Esophagus squamous epithelium (tissue), 5 donors: ENCODE measurements around the gene DOCK2. TPM values are rescaled to one million over a fixed set of nuclear protein-coding genes. Genes with fewer than 3 reads are reported as not detected.
"Not testable (repeated sequence)": the region's sequence is repeated elsewhere in the genome, so short reads cannot be mapped to it uniquely, and the experiment has no call there.

Experiments
- DNase-seq: peaks from one replicate; lab custom pipeline; 2025; lab: John Stamatoyannopoulos, UW
- H3K27ac ChIP-seq, 4 donors: fragments of 200-600 bp; sonication (generic); one replicate each; pipeline ENCODE4 v1.5.1; 2016 to 2019; ENCODE audit warnings: mild to moderate bottlenecking in 1 of 4
- H3K27me3 ChIP-seq, 4 donors: fragments of 200-600 bp; sonication (generic); 1 replicate in 3 of 4; 2 replicates in 1 of 4; pipeline versions ENCODE4 v1.5.1 to v1.6.0; 2017 to 2021; ENCODE audit warnings: antibody characterized with exemption in 1 of 4
- H3K36me3 ChIP-seq, 3 donors: fragments of 200-600 bp; sonication (generic); one replicate each; pipeline ENCODE4 v1.5.1; 2016 to 2019
- H3K4me1 ChIP-seq, 3 donors: fragments of 200-600 bp; sonication (generic); one replicate each; pipeline ENCODE4 v1.5.1; 2017 to 2019
- H3K4me3 ChIP-seq, 4 donors: fragments of 200-600 bp; sonication (generic); 1 replicate in 3 of 4; 2 replicates in 1 of 4; pipeline ENCODE4 v1.5.1; 2016 to 2019; ENCODE audit warnings: mild to moderate bottlenecking in 2 of 4, moderate library complexity in 1 of 4
- H3K9me3 ChIP-seq, 3 donors: fragments of 200-600 bp; sonication (generic); one replicate each; pipeline ENCODE4 v1.5.1; 2016 to 2019
- POLR2A ChIP-seq, 4 donors: fragments of 450-650 bp; IDR thresholded peaks; one replicate each; pipeline ENCODE4 v1.6.1; 2017; ENCODE audit warnings: antibody characterized with exemption in 4 of 4, mild to moderate bottlenecking in 4 of 4, moderate library complexity in 3 of 4
- WGBS, 2 donors: methylation state at CpG; one replicate each; pipeline ENCODE4 v1.1.5; 2018; 5-methylcytosine and 5-hydroxymethylcytosine counted together
- intact Hi-C: fragments of 100-400 bp; cut with DNase I; formaldehyde crosslinking; loops from one replicate; pipeline ENCODE4 v1.15.0; 2022
- total RNA-seq, 4 donors: library from RNA; depleted of rRNA; stranded (reverse); fragments of >200 nt; gene quantifications; one replicate each; pipeline ENCODE4 v1.1.0, GENCODE V29; 2016
- TF ChIP-seq, protein P1 (sequence below), 6 experiments: fragments of 450-650 bp in 4 of 6; fragments of 200-600 bp in 2 of 6; sonication (generic) in 2 of 6; IDR thresholded peaks; one replicate each; pipeline ENCODE4 v1.5.1; 2016 to 2019; ENCODE audit warnings: antibody characterized with exemption in 6 of 6, mild to moderate bottlenecking in 4 of 6, moderate library complexity in 4 of 6
- donor health status: DM: yes; HTN: yes; CAD: no.

The DOCK2 gene
- total RNA-seq, 4 donors from 2014 or later, result 4.1 to 14.5 (median 10.0) TPM

DNA sequence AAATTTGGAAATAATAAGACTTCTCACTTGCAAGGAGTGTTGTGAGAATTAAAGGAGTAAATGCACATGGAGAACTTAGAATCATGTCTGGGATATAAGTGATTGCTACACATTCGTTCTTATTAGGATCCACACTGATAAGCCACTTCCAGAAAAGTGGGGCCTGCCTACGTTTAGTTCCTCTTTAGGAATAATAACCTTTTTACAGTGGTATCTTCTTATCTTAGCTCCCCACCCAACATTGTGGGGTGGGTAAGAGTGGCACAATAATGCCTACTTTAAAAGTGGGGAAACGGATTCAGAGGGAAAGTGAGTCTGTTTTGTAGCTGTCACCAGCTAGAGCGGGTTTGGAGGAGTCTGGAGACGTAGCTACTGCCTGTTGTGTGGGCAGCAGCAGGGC, 16.0 kb downstream of the DOCK2 start:
- WGBS, 2 donors, result 73 to 84% methylated on average over 4 of the region's 5 CpGs
- Histone ChIP-seq H3K9me3 (no peaks in the 10 kb centered on the region), H3K4me1 (peaks cover 0 to 28% (median 13%) of the 10 kb centered on the region in 3 donors), H3K27ac (no peak overlapping the region), H3K36me3 (no peaks in the 10 kb centered on the region), H3K4me3 (no peak overlapping the region), H3K27me3 (peaks cover 0 to 7% (median 0%) of the 10 kb centered on the region in 4 donors)
- intact Hi-C loops, result no loop called here
- no peak for DNase-seq
- TF ChIP-seq POLR2A (IDR thresholded peaks at IDR 0.05), result no peak
- TF ChIP-seq, protein P1, sequence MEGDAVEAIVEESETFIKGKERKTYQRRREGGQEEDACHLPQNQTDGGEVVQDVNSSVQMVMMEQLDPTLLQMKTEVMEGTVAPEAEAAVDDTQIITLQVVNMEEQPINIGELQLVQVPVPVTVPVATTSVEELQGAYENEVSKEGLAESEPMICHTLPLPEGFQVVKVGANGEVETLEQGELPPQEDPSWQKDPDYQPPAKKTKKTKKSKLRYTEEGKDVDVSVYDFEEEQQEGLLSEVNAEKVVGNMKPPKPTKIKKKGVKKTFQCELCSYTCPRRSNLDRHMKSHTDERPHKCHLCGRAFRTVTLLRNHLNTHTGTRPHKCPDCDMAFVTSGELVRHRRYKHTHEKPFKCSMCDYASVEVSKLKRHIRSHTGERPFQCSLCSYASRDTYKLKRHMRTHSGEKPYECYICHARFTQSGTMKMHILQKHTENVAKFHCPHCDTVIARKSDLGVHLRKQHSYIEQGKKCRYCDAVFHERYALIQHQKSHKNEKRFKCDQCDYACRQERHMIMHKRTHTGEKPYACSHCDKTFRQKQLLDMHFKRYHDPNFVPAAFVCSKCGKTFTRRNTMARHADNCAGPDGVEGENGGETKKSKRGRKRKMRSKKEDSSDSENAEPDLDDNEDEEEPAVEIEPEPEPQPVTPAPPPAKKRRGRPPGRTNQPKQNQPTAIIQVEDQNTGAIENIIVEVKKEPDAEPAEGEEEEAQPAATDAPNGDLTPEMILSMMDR (IDR thresholded peaks at IDR 0.05), result no peak

DNA sequence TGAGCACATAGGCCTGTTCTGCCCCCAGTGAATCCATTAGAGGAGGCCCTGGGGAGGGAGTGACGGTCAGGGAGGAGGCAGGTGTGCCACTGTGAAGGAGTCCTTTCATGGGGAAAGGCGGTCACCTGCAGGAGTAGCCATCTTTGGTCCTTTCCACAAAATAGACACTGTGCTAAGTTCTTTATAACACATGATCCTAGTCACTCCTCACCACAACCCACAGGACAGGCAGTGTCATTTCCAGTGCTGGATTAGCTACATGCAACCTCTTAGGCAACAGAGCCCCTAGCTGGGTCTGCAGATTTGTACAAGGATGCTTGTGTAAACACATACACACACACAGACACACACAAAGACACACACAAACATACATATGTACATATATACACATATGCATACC, 18.3 kb downstream of the DOCK2 start:
- TF ChIP-seq POLR2A (IDR thresholded peaks at IDR 0.05), result no peak
- TF ChIP-seq, protein P1 (IDR thresholded peaks at IDR 0.05), result no peak
- Histone ChIP-seq H3K27ac (no peak overlapping the region), H3K9me3 (no peaks in the 10 kb centered on the region), H3K4me1 (peaks cover 0 to 21% (median 13%) of the 10 kb centered on the region in 3 donors), H3K36me3 (no peaks in the 10 kb centered on the region), H3K27me3 (no peaks in the 10 kb centered on the region), H3K4me3 (no peak overlapping the region)
- intact Hi-C loops, result no loop called here
- 87 to 100% methylated on average over 1 to 2 of the region's 2 CpGs for WGBS, 2 donors
- no peak for DNase-seq

DNA sequence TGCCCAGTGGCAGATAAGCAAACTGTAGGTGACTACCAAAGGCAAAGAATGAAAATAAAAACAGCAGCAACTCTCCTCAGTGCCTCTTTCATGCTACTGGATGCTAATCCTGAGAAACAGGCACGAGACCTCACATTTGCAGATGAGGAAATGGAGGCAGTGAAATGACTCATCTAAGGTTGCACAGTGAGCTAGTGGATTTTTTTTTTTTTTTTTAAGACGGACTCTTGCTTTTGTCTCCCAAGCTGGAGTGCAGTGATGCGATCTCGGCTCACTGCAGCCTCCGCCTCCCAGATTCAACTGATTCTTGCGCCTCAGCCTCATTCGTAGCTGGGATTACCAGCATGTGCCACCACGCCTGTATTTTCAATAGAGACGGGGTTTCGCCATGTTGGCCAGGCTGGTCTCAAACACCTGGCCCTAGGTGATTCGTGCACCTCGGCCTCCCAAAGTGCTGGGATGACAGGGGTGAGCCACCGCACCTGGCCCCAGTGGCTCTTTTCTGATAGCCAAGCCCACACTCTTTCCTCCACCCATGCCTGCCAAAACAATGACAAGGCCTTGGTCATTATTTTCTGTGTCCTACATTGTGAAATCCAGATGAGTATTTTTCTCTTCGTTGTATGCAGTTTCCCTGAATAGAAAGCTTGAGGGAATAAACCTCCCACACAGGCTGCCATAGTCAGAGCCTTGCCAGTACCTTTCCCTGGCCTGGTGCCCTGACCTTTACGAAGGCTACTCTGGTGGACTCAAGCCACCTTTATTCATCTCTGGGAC, 19.2 kb downstream of the DOCK2 start:
- no peak overlapping the region for H3K27ac ChIP-seq
- H3K9me3 ChIP-seq, result no peaks in the 10 kb centered on the region
- no peaks in the 10 kb centered on the region for H3K36me3 ChIP-seq
- intact Hi-C loops, result no loop called here
- 72% methylated on average over 12 to 15 of the region's 15 CpGs for WGBS, 2 donors
- no peaks in the 10 kb centered on the region for H3K27me3 ChIP-seq
- no peak for TF ChIP-seq POLR2A (IDR thresholded peaks at IDR 0.05)
- TF ChIP-seq, protein P1 (IDR thresholded peaks at IDR 0.05), result no peak
- DNase-seq, result no peak
- H3K4me3 ChIP-seq, result no peak overlapping the region
- peaks cover 0 to 11% (median 8%) of the 10 kb centered on the region in 3 donors for H3K4me1 ChIP-seq

DNA sequence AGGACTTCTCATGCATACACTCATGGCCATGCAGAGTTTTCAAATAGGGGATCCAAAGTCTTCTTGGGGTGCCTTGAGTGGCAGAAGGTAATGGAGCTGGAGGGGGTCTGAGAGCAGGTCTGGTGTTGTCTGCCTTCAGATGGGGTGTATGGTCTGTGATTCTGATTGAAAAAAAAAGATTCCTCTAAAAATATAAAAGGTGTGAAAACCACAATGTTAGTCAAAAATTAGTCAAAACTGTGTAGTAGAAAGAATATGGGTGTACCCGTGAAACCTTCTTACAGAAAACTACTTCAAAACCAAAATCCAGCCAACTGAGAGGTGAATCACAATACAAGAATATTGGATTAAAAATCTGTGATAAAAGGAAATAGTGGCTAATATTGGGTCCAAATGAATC, 20.1 kb downstream of the DOCK2 start:
- no peak overlapping the region for H3K27ac ChIP-seq
- H3K36me3 ChIP-seq, result no peaks in the 10 kb centered on the region
- WGBS, 2 donors, result 81% methylated on average over 1 of the region's 1 CpG
- intact Hi-C loops, result no loop called here
- TF ChIP-seq POLR2A (IDR thresholded peaks at IDR 0.05), result no peak
- no peak for DNase-seq
- no peaks in the 10 kb centered on the region for H3K9me3 ChIP-seq
- no peak overlapping the region for H3K4me3 ChIP-seq
- no peaks in the 10 kb centered on the region for H3K27me3 ChIP-seq
- H3K4me1 ChIP-seq, result peaks cover 0 to 3% (median 0%) of the 10 kb centered on the region in 3 donors

DNA sequence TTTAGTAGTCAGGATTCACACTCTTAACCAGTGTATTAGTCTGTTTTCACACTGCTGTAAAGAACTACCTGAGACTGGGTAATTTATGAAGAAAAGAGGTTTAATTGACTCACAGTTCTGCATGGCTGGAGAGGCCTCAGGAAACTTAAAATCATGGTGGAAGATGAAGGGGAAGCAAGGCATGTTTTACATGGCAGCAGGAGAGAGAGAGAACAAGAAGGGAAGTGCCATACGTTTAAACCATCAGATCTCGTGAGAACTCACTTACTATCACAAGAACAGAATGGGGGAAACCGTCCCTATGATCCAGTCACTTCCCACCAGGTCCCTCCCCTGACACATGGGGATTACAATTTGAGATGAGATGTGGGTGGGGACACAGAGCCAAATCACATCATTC, 25.4 kb downstream of the DOCK2 start:
- DNase-seq, H3K9me3 ChIP-seq, H3K27ac ChIP-seq, H3K36me3 ChIP-seq, H3K27me3 ChIP-seq, intact Hi-C loops, H3K4me1 ChIP-seq, H3K4me3 ChIP-seq: not testable (repeated sequence)
- 75 to 78% methylated on average over 3 of the region's 3 CpGs for WGBS, 2 donors

DNA sequence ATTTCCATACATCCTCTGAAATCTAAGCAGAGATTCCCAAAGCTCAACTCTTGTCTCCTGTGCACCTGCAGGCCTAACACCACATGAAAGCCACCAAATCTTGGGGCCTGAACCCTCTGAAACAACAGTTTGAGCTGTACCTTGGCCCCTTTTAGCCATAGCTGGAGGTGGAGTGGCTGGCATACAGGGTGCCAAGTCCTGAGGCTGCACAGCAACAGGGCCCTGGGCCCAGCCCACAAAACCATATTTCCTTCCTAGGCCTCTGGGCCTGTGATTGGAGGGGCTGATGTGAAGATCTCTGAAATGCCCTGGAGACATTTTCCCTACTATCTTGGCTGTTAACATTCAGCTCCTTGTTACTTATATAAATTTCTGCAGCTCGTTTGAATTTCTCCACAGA, 26.5 kb downstream of the DOCK2 start:
- peaks cover 0 to 5% (median 0%) of the 10 kb centered on the region in 4 donors for H3K27me3 ChIP-seq
- 43% methylated on average over 1 of the region's 1 CpG for WGBS, 2 donors
- no peaks in the 10 kb centered on the region for H3K4me1 ChIP-seq
- no peak overlapping the region for H3K27ac ChIP-seq
- H3K36me3 ChIP-seq, result no peaks in the 10 kb centered on the region
- no peak for TF ChIP-seq POLR2A (IDR thresholded peaks at IDR 0.05)
- TF ChIP-seq, protein P1 (IDR thresholded peaks at IDR 0.05), result no peak
- DNase-seq, result no peak
- intact Hi-C loops, result no loop called here
- no peak overlapping the region for H3K4me3 ChIP-seq
- H3K9me3 ChIP-seq, result no peaks in the 10 kb centered on the region
